C4-2B (cell line): ENCODE results near the gene WBP1L.

ENCODE experiments used
- ZFX ChIP-seq: fragments of 450-650 bp; IDR thresholded peaks from 2 replicates; pipeline ENCODE4 v1.6.1; 2017
- TF ChIP-seq, protein P1 (sequence below): fragments of 450-650 bp; conservative IDR thresholded peaks from 2 replicates; pipeline ENCODE4 v1.5.1; 2017; ENCODE audit warnings: mild to moderate bottlenecking

DNA sequence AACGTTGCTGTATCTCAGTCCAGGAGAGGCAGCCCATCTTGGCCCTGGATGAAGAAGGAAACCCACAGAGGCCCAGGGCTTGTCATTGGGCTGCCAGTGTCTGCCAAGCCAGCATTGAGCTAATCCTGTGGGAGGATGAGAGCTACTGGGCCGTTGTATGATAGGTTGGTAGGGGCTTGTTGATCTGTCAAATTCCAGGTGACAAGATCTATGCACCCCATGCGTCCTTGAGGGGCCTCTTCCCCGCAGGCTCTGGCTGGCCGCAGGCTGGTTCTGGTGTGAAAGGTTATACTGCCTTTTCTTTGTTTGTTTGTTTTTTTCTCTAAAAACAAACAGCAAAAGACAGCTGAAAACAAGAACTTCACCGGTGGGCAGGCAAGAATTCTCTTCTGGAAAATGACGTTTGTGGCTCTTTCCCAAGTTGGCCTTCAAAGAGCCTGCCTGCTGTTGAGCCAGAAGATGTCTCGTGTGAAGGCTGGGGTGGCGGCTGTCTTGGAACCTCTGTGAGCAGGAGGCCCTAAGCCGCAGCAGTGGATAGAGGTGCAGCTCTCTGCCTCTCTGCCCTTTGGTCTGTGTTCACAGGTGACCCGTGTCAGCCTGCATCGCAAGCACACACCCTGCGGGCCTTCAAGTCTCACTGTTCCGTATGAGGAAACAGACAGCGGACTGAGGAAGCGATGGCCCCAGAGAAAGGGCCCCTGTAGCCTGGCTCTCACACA lies 70.1 kb downstream of the WBP1L start:
- TF ChIP-seq, protein P1, sequence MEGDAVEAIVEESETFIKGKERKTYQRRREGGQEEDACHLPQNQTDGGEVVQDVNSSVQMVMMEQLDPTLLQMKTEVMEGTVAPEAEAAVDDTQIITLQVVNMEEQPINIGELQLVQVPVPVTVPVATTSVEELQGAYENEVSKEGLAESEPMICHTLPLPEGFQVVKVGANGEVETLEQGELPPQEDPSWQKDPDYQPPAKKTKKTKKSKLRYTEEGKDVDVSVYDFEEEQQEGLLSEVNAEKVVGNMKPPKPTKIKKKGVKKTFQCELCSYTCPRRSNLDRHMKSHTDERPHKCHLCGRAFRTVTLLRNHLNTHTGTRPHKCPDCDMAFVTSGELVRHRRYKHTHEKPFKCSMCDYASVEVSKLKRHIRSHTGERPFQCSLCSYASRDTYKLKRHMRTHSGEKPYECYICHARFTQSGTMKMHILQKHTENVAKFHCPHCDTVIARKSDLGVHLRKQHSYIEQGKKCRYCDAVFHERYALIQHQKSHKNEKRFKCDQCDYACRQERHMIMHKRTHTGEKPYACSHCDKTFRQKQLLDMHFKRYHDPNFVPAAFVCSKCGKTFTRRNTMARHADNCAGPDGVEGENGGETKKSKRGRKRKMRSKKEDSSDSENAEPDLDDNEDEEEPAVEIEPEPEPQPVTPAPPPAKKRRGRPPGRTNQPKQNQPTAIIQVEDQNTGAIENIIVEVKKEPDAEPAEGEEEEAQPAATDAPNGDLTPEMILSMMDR = no peak
- no peak for TF ChIP-seq ZFX
